Caco-2 (cell line): ENCODE data around the gene ASCC1. TPM values are rescaled to one million over a fixed set of nuclear protein-coding genes. Genes with fewer than 3 reads are reported as not detected.

Experiments
- BruUV-seq: library from RNA; stranded (reverse); fragments of 400-500 nt; replicated peaks from 2 replicates; lab custom pipeline; 2021; lab: Mats Ljungman, UMichigan
- CTCF ChIA-PET: fragments of 300-600 bp; sonication (Branson Sonifier 250); formaldehyde crosslinking; loops from one replicate; lab custom pipeline; 2022; ENCODE audit warnings: antibody characterized with exemption; lab: Charles Lee
- POLR2A ChIA-PET: fragments of 300-600 bp; sonication (Branson Sonifier 250); formaldehyde crosslinking; loops from one replicate; lab custom pipeline; 2022; ENCODE audit warnings: antibody characterized with exemption; lab: Charles Lee
- DNase-seq, 2 experiments: peaks; one replicate each; pipeline versions ENCODE4 v3.0.0 to v3.0.0-alpha.2; 2020 to 2022
- H3K27me3 ChIP-seq: replicated peaks from 2 replicates; pipeline ENCODE4 v1.6.0; 2011; ENCODE audit warnings: low read length; ENCODE audit not compliant: control insufficient read depth, insufficient read depth
- H3K36me3 ChIP-seq: 2 replicates; pipeline ENCODE4 v1.5.1; 2011; ENCODE audit warnings: low read length; ENCODE audit not compliant: control insufficient read depth, insufficient read depth
- H3K4me1 ChIP-seq: fragments of 250-450 bp; sonication (Bioruptor Pico); 2 replicates; pipeline ENCODE4 v1.5.1; 2020; ENCODE audit warnings: mild to moderate bottlenecking
- H3K4me3 ChIP-seq: 2 replicates; pipeline ENCODE4 v1.5.1; 2011; ENCODE audit warnings: low read depth, mild to moderate bottlenecking, control low read depth, low read length
- H3K9me3 ChIP-seq: fragments of 250-450 bp; sonication (Bioruptor Pico); 2 replicates; pipeline ENCODE4 v1.5.1; 2020; ENCODE audit warnings: mild to moderate bottlenecking, moderate library complexity
- H3K27ac Mint-ChIP-seq: one replicate; pipeline ENCODE4 v1.8.0; 2022; ENCODE audit warnings: mixed read lengths; ENCODE audit not compliant: unreplicated experiment
- H3K27me3 Mint-ChIP-seq: one replicate; pipeline ENCODE4 v1.8.0; 2022; ENCODE audit warnings: mixed read lengths; ENCODE audit not compliant: insufficient read depth, unreplicated experiment
- H3K36me3 Mint-ChIP-seq: one replicate; pipeline ENCODE4 v1.8.0; 2022; ENCODE audit warnings: mild to moderate bottlenecking, mixed read lengths; ENCODE audit not compliant: insufficient read depth, unreplicated experiment
- H3K4me1 Mint-ChIP-seq: one replicate; pipeline ENCODE4 v1.8.0; 2022; ENCODE audit warnings: low read depth, mixed read lengths; ENCODE audit not compliant: unreplicated experiment
- H3K4me3 Mint-ChIP-seq: one replicate; pipeline ENCODE4 v1.8.0; 2022; ENCODE audit warnings: mild to moderate bottlenecking, moderate library complexity, mixed read lengths; ENCODE audit not compliant: unreplicated experiment
- H3K9me3 Mint-ChIP-seq: one replicate; pipeline ENCODE4 v1.8.0; 2022; ENCODE audit warnings: mixed read lengths; ENCODE audit not compliant: unreplicated experiment
- intact Hi-C: fragments of 100-400 bp; cut with micrococcal nuclease; formaldehyde crosslinking; loops from one replicate; pipeline ENCODE4 v1.10.0; 2022; ENCODE audit not compliant: unreplicated experiment
- total RNA-seq: library from RNA; stranded (reverse); gene quantifications from 2 replicates; pipeline ENCODE4 v1.2.3, GENCODE V29; 2022
- TF ChIP-seq, protein P1 (sequence below), 2 experiments: fragments of 200-600 bp in 1 of 2; IDR thresholded peaks; 1 replicate in 1 of 2; 2 replicates in 1 of 2; pipeline versions ENCODE4 v1.5.1 to v1.8.0; 2011 to 2022; ENCODE audit warnings: antibody characterized with exemption in 1 of 2, control low read depth in 1 of 2, inconsistent platforms in 1 of 2, low read depth in 1 of 2, low read length in 1 of 2, mild to moderate bottlenecking in 1 of 2, moderate library complexity in 1 of 2; ENCODE audit not compliant: insufficient read depth in 1 of 2, severe bottlenecking in 1 of 2, unreplicated experiment in 1 of 2

Gene ASCC1
- total RNA-seq, 1 experiment from 2014 or later = 73.7 TPM

GRCh38 chr10:72056113-72056512 is 160.0 kb downstream of the ASCC1 start:
- Histone ChIP-seq H3K4me3 (no peak overlapping the region), H3K9me3 (no peaks in the 10 kb centered on the region), H3K27me3 (no peaks in the 10 kb centered on the region), H3K4me1 (no peaks in the 10 kb centered on the region; the same call in 1 of the 2 replicates), H3K36me3 (no peaks in the 10 kb centered on the region)
- Mint-ChIP-seq H3K4me1 (no peaks in the 10 kb centered on the region), H3K4me3 (no peak overlapping the region), H3K27ac (no peak overlapping the region), H3K27me3 (no peaks in the 10 kb centered on the region), H3K9me3 (no peaks in the 10 kb centered on the region), H3K36me3 (no peaks in the 10 kb centered on the region)
- ChIA-PET CTCF (no interaction called here), POLR2A (interaction anchor here (0.6 kb wide), 1 partner anchor 13 kb away, joined by 3 read pairs; no protein-coding TSS in a partner anchor)
- no peak for DNase-seq
- intact Hi-C loops = no loop called here
- no TSS peak for BruUV-seq
- TF ChIP-seq, protein P1, sequence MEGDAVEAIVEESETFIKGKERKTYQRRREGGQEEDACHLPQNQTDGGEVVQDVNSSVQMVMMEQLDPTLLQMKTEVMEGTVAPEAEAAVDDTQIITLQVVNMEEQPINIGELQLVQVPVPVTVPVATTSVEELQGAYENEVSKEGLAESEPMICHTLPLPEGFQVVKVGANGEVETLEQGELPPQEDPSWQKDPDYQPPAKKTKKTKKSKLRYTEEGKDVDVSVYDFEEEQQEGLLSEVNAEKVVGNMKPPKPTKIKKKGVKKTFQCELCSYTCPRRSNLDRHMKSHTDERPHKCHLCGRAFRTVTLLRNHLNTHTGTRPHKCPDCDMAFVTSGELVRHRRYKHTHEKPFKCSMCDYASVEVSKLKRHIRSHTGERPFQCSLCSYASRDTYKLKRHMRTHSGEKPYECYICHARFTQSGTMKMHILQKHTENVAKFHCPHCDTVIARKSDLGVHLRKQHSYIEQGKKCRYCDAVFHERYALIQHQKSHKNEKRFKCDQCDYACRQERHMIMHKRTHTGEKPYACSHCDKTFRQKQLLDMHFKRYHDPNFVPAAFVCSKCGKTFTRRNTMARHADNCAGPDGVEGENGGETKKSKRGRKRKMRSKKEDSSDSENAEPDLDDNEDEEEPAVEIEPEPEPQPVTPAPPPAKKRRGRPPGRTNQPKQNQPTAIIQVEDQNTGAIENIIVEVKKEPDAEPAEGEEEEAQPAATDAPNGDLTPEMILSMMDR (IDR thresholded peaks at IDR 0.05; ENCODE audit: insufficient read depth in 1 of 2, low read depth in 1 of 2, low read length in 1 of 2, severe bottlenecking in 1 of 2, unreplicated experiment in 1 of 2) = no peak

DNA sequence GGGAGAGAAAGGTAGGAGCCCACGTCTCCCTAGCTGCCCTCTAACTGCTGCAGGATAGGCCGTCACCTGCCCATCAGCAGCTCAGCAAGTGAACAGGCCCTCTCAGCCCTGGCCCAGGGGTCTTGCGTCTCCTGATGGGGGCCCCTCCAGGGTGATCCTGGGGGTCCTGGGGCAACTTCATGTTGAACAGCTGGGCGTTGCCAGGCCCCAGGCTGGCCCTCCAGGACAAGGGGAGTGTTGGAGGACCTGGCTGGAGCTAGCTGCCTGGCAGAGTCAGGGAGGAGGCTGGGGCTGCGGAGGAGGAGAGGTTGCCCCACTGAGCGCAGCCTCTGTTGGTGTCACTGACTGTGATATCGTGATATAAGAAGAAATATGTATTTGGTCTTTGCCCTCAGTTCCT is 162.4 kb downstream of the ASCC1 start:
- BruUV-seq = no TSS peak
- H3K9me3 Mint-ChIP-seq = peaks cover 9% of the 10 kb centered on the region
- H3K36me3 Mint-ChIP-seq = peaks cover under 1% of the 10 kb centered on the region
- TF ChIP-seq, protein P1 (IDR thresholded peaks at IDR 0.05; ENCODE audit: insufficient read depth in 1 of 2, low read depth in 1 of 2, low read length in 1 of 2, severe bottlenecking in 1 of 2, unreplicated experiment in 1 of 2) = no peak
- no peak overlapping the region for H3K4me3 Mint-ChIP-seq
- H3K27me3 Mint-ChIP-seq = no peaks in the 10 kb centered on the region
- no peak for DNase-seq
- peaks cover under 1% of the 10 kb centered on the region for H3K4me1 Mint-ChIP-seq
- H3K4me3 ChIP-seq = no peak overlapping the region
- H3K27ac Mint-ChIP-seq = no peak overlapping the region
- POLR2A ChIA-PET = no interaction called here
- no peaks in the 10 kb centered on the region for H3K9me3 ChIP-seq
- H3K4me1 ChIP-seq = no peaks in the 10 kb centered on the region; the same call in 1 of the 2 replicates
- H3K36me3 ChIP-seq = no peaks in the 10 kb centered on the region
- intact Hi-C loops = no loop called here
- H3K27me3 ChIP-seq = no peaks in the 10 kb centered on the region
- CTCF ChIA-PET = interaction anchor here (0.8 to 1.2 kb wide), 2 partner anchors 157 to 275 kb away, joined by 3 read pairs; no protein-coding TSS in a partner anchor

DNA sequence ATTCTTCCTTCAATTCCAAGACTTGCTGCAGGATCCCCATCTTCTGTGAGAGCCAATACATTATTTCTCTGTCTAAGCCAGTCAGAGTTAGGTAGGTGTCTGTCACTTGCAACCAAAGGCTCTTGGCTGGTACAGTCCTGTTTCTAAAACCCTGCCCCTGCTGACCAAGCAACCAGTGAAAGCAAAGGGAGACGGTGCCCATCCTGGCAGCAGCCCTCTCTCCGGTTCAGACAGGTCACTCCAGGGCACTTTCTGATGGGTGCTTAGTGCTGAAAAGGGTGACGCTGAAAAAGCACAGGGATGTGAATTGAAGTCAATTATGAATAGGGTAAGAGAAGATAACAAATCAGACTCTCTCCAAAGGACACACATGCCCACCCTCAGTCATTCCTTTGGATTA is 165.2 kb downstream of the ASCC1 start:
- Histone ChIP-seq H3K27me3 (no peaks in the 10 kb centered on the region), H3K36me3 (no peaks in the 10 kb centered on the region), H3K4me3 (no peak overlapping the region), H3K9me3 (no peaks in the 10 kb centered on the region), H3K4me1 (peaks cover 5% of the 10 kb centered on the region)
- no peak for DNase-seq
- ChIA-PET CTCF (interaction anchor here (1.4 kb wide), 1 partner anchor 135 kb away, joined by 3 read pairs; no protein-coding TSS in a partner anchor), POLR2A (no interaction called here)
- Mint-ChIP-seq H3K9me3 (peaks cover 9% of the 10 kb centered on the region), H3K4me1 (peaks cover 7% of the 10 kb centered on the region), H3K4me3 (no peak overlapping the region), H3K36me3 (peaks cover 6% of the 10 kb centered on the region), H3K27me3 (no peaks in the 10 kb centered on the region), H3K27ac (no peak overlapping the region)
- intact Hi-C loops = no loop called here
- BruUV-seq = no TSS peak
- TF ChIP-seq, protein P1 (IDR thresholded peaks at IDR 0.05; ENCODE audit: insufficient read depth in 1 of 2, low read depth in 1 of 2, low read length in 1 of 2, severe bottlenecking in 1 of 2, unreplicated experiment in 1 of 2) = no peak
